Femur (tissue), 1 donor: ENCODE measurements around the gene COX4I2.
"Not testable (repeated sequence)": the region's sequence is repeated elsewhere in the genome, so short reads cannot be mapped to it uniquely, and the experiment has no call there.

ENCODE experiments used
- DNase-seq: peaks from one replicate; pipeline ENCODE4 v3.0.0-alpha.2; 2017

Gene COX4I2

GRCh38 chr20:31608251-31608945 lies 29.3 kb upstream of the COX4I2 start:
- DNase-seq: peak; percentile 93

- DNase-seq: not testable (repeated sequence)
Measured at GRCh38 chr20:31612271-31612640, 25.5 kb upstream of the COX4I2 start.

- DNase-seq: no peak
Measured at GRCh38 chr20:31615416-31615815, 22.3 kb upstream of the COX4I2 start.

- no peak for DNase-seq
Measured at GRCh38 chr20:31617432-31618104, 20.1 kb upstream of the COX4I2 start.

- no peak for DNase-seq
Measured at GRCh38 chr20:31620246-31620645, 17.5 kb upstream of the COX4I2 start.

- not testable (repeated sequence) for DNase-seq
Measured at GRCh38 chr20:31623123-31623505, 14.6 kb upstream of the COX4I2 start.

GRCh38 chr20:31626534-31626933 lies 11.2 kb upstream of the COX4I2 start:
- DNase-seq: not testable (repeated sequence)

GRCh38 chr20:31628057-31628456 lies 9.7 kb upstream of the COX4I2 start:
- not testable (repeated sequence) for DNase-seq

GRCh38 chr20:31630187-31630790 lies 7.4 kb upstream of the COX4I2 start:
- DNase-seq: peak; percentile 70

GRCh38 chr20:31632548-31633338 lies 5.0 kb upstream of the COX4I2 start:
- DNase-seq: no peak

GRCh38 chr20:31633339-31633914 lies 4.3 kb upstream of the COX4I2 start:
- no peak for DNase-seq

- DNase-seq: no peak
Measured at GRCh38 chr20:31638317-31638716, 605 bp downstream of the COX4I2 start.

GRCh38 chr20:31638816-31639215 lies 1.1 kb downstream of the COX4I2 start:
- DNase-seq: no peak

GRCh38 chr20:31640259-31640658 lies 2.5 kb downstream of the COX4I2 start:
- DNase-seq: no peak

- no peak for DNase-seq
Measured at GRCh38 chr20:31641391-31641790, 3.7 kb downstream of the COX4I2 start.

- no peak for DNase-seq
Measured at GRCh38 chr20:31642837-31643236, 5.1 kb downstream of the COX4I2 start.

GRCh38 chr20:31643522-31643921 lies 5.8 kb downstream of the COX4I2 start:
- DNase-seq: no peak

GRCh38 chr20:31644701-31645100 lies 7.0 kb downstream of the COX4I2 start:
- no peak for DNase-seq

GRCh38 chr20:31648104-31648503 lies 10.4 kb downstream of the COX4I2 start:
- not testable (repeated sequence) for DNase-seq

- DNase-seq: no peak
Measured at GRCh38 chr20:31652917-31653396, 15.2 kb downstream of the COX4I2 start.

- no peak for DNase-seq
Measured at GRCh38 chr20:31653561-31653960, 15.8 kb downstream of the COX4I2 start.

- DNase-seq: no peak
Measured at GRCh38 chr20:31654534-31654933, 16.8 kb downstream of the COX4I2 start.
